HT-29 (cell line): ENCODE results near the gene PRKCA. TPM values are rescaled to one million over a fixed set of nuclear protein-coding genes. Genes with fewer than 3 reads are reported as not detected.

Experiments used
- DNase-seq: peaks from one replicate; pipeline ENCODE4 v3.0.0-alpha.2; 2015; ENCODE audit warnings: low spot score
- total RNA-seq: library from RNA; depleted of rRNA; stranded (reverse); fragments of >200 nt; shearing (Covaris generic); gene quantifications from 2 replicates; pipeline ENCODE4 v1.2.3, GENCODE V29; 2014

The PRKCA gene
- total RNA-seq, 1 experiment from 2014 or later: 7.1 TPM

DNA sequence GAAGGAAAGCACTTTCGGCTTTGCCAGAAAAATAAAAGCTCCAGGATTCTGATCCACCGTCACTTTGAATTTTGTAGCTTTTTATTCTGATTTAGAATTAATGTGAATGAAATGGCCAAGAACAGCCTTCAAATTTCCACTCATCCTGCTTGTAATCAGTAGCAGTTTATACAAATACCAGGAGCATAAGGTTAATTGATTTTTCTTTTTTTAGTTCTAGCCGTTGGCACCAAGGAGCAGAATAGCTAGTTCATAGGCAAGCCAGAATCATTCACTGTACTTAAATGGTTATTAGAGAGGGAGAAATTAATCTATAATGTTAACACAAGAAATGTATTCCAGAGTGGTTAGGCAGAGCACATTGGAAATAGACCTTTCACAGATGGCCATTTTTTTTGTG lies 491.4 kb downstream of the PRKCA start:
- no peak for DNase-seq

DNA sequence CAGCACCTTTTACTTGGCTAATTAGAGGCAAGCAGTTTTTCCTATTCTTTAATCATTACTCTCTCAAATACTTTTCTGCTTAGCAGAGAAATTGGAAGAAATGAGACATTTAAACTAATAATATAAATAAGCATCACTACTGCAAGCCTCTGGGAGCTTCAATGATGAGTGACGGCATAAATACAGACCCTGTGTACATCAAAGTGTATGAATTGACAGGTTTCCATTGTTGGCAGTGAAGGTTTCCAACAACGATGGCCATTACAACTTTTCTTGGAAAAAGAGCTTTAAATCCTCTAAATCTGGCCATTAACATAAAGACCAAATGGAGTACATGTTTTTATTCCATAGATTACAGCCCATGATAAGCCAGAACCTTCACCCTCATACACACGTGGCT lies 493.1 kb downstream of the PRKCA start:
- no peak for DNase-seq

DNA sequence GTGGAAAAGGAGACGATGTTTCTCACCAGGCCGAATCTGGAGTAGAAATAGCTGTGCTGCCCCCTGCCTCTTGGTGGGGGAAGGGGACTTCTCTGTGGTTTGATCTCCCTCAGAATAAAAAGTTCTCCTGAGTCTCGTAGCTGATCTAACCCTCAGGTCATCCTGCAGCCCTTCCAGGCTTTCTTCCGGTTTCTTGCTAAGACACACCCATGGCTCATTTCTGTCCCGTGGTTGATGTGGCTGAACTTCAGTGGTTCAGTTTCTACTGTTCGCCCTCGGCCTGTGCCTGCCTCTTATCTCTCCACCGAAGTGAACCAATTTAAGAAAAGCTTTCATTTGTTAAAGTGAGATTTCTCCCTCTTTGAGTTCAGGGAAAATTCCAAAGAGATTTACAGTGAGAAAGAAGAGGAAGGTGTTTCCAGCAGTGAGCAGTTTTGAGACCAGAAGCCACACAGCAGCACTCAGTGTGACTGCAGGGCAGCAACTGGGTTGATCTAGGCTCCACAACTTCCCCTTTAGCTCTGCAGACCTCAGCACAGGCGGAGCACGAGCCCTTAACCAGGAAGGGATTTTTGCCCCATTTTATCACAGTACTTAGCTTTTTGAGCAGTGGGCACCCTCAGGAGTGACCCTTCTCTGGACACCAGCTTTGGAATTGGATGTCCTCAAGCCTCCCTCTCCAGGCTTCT lies 497.6 kb downstream of the PRKCA start:
- no peak for DNase-seq

DNA sequence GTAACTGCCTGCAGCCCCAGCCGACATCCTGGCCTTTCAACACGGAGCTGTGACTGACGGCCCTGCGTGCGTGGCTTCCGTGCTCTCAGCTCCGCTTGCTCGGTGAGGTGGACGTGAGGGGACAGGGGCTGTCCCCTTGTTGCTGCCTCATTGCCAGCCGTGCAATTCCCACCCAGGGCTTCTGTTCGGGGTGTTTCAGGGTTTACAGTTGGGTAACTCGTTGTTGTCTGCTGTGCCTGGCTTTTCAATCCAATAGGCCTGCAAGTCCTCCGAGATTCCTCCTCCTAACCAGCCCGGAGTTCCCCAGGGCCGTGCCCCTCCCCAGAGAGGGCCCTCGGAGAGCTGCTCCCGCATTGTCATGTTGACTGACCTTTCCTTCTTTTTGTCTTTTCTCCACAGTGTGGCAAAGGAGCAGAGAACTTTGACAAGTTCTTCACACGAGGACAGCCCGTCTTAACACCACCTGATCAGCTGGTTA lies 501.1 kb downstream of the PRKCA start:
- no peak for DNase-seq

DNA sequence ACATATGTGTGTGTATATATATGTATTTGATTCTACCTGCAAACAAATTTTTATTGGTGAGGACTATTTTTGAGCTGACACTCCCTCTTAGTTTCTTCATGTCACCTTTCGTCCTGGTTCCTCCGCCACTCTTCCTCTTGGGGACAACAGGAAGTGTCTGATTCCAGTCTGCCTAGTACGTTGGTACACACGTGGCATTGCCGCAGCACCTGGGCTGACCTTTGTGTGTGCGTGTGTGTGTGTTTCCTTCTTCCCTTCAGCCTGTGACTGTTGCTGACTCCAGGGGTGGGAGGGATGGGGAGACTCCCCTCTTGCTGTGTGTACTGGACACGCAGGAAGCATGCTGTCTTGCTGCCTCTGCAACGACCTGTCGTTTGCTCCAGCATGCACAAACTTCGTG lies 503.2 kb downstream of the PRKCA start:
- DNase-seq: no peak

DNA sequence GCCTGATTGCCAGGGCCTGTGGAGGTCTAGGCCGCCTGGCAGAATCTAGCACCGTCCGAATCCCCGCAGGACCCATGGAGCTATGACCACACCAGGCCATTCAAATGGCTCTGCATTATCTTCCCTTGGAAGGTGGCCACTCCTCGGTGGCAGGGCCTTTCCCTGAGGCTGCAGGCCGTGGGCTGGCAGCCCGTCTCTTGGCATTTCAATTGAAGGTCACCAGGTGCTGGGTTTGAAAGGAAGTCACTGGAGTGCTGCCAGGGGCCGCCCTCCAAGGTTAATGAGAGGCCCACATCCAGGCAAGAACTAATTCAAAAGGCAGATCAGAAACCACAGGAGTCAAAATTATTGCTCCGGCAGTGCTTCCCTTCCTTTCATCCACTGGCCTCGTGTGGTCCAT lies 504.8 kb downstream of the PRKCA start:
- DNase-seq: no peak

DNA sequence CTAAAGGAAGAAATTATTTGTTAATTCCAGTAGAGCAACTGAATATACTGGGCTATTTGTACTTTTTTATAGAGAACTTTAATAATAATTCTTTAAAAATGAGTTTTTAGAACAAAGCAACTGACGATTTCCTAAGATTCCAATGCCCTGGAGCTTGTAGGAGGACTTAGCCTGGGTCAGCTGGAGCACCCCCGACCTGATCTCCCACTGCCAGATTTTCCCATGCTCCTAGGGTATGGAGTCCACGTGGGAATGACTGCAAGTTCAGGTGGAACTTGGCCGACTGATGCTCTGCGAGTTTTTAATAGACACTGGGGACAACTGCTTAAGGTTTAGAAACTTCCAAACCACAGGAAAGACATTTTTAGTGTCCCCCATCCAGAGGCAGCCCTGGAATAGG lies 507.0 kb downstream of the PRKCA start:
- DNase-seq: no peak

DNA sequence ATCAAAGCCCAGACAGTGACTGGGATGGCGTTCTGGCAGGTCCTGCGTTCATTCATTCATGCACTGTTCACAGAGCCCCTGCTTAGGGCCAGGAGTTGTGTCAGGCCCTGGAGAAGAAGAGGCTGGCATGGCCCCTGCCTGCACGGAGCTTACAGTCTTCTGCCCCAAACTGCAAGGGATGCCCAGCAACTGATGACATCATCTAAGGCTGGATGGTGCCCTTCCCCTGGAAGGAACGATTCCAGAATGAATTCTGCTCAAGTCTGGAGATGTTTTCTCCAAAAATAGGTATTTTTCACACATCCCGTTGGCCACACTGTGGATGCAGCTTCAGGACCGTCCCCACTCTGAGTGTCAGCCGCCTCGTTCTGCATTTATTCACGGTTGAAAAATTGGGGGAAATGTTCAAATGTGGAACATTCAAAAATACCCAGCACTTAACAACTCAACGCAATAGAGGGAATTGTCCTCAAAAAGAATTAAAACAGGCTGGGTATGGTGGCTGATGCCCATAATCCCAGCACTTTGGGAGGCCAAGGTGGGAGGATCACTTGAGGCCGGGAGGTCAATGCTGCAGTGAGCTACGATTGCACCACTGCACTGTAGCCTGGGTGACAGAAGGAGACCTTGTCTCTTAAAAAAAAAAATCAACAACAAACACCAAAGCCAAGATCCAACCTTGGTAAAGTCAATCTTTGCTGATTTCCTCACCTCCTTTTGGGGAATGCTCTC lies 508.7 kb downstream of the PRKCA start:
- no peak for DNase-seq

DNA sequence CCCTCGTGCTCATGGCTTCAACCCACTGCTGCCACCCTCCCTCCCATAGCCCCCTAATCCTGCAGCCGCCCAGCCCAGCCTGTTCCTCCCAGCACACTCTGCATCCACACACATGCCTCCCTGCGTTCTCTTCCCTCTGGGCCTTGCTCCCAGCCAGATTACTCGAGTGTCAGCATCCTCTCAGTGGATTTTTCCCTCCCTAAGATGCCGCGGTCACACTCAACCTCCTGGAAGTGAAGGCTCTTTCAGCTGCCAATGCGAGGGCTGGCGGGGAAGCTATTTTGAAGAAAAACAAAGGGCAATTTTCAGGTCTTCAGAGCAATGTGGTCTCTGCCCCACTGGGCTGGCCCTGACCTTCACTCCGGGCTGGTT lies 509.3 kb downstream of the PRKCA start:
- DNase-seq: no peak

DNA sequence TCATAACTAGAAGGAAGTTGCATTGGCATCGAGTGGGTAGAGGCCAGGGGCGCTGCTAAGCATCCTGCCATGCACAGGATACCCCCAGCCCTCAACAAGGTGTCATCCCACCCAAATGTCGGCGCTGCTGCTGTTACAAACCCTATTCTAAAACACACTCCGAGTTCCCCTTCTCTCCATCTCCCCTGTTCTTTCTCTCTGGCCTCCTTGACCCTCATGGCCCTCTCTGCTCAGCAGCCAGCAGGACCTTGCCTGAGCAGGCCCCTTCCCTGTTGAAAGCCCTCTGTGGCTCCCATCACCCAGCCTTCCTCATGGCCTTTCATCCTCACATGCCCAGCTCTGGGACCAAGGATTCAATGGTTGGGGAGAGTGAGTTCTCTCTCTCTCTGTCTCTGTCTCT lies 510.2 kb downstream of the PRKCA start:
- no peak for DNase-seq

DNA sequence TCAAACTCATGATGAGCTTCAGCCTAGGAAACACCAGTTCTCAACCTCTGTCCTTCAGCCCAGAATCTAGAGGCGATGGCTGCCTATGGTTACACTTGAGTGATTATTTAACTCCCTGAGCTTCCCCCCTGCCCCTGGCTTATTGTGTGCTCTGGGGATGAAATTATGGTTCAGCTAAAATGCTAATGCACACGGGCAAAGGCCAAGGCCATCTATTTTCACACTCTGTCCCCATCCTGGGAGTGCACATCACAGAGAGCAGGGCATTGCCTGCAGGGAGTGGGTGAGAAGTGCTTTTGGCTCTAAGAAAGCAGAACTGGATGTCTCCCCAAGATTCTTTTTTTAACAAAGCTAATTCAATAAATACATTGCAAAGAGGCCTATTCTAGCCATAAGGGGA lies 510.9 kb downstream of the PRKCA start:
- no peak for DNase-seq

DNA sequence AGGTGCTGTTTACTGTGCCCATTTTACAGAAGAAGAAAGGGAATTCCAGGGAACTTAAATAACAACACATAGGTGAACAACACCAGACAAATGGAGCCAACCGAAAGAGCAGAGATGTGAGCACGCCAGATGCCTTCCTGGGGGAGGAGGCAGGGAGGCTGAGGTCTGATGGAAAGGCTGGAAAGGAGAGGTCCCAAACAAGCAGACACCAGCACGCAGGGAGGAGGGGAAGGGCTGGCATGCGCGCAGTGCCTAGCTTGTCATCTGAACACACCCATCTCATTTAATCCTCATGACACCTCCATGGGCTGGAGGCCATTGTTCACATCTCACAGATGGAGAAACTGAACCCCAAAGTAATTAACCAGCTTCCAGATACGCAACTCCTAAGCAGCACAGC lies 511.6 kb downstream of the PRKCA start:
- DNase-seq: no peak

DNA sequence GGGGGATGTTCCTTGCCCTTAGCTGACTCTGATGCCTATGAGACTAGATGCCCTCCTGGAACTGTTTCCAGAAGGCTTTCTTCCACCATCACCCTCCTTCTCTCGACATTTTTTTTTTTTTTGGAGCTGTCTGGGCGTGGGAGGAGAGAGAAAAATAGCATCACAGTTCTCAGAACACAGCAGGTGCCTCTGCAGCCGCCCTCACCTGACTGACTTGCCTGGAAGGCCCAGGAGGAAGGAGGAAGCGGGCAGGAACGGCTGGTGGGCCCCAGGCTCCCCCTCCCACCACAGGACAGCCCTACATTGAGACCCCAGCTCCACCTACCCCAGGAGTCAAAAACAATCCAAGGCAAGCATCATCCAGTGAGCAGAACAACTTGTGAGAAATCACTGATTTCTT lies 512.2 kb downstream of the PRKCA start:
- DNase-seq: no peak

DNA sequence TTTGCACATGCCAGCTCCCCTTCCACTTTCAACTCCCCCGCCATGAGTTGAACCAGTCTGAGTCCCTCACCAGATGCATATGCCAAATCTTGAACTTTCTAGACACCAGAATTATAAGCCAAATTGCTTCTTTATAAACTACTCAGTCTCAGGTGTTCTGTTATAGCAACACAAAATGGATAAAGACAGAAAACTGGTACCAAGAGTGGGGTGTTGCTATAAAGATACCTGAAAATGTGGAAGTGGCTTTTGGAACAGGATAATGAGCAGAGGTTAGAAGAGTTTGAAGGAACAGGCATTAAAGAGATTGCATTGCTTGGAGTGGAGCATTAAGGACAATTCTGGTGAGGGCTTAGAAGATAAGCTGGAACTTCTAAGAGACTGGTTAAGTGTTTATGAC lies 515.3 kb downstream of the PRKCA start:
- DNase-seq: no peak

DNA sequence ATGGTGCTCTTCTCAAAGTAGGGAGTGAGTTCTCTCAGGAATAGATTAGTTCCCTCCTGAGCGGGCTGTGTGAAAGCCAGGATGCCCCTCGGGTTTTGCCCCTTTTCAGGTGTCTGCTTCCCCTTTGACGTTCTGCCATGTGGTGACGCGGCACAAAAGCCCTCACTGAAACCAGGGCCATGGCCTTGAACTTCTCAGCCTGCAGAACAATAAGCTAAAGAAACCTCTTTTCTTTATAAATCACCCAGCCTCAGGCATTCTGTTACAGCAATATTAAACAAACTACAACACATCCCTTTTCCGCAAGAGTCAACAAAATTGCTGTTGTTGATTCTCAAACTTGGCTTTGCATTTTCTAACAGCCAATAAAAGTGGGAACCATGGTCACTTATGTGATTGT lies 517.1 kb downstream of the PRKCA start:
- no peak for DNase-seq

DNA sequence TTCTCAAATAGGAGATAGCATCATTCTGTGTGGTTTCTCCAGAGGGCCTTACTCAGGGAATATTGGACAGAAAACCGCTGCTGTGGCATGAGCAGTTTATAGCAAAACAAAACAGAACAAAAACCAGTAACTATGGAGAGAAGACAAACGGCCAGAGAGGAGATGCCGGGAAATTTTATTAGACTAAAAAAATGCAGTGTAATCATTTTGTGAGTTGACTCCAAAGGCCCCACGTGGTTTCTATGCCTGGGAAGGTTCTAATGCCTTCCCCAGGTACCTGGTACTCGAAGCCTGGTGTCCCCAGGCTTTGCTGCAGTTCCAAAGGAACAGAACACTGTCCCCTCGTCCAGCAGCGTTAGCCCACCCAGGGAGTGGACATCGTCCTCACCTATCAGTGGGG lies 519.6 kb downstream of the PRKCA start:
- no peak for DNase-seq

DNA sequence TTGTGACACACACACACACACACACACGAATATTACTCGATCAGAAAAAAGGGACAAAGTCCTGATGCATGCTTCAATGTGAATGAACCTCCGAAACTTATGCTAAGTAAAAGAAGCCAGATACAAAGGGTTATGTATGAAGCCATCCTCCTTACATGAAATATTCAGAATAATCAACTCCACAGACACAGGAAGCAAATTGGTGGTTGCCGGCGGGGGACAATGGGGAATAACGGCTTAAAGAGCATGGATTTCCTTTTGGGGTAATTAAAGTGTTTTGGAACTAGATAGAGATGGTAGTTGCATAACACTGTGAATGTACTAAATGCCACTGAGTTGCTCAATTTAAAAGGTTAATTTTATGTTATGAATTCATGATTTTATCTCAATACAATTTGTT lies 524.4 kb downstream of the PRKCA start:
- no peak for DNase-seq

DNA sequence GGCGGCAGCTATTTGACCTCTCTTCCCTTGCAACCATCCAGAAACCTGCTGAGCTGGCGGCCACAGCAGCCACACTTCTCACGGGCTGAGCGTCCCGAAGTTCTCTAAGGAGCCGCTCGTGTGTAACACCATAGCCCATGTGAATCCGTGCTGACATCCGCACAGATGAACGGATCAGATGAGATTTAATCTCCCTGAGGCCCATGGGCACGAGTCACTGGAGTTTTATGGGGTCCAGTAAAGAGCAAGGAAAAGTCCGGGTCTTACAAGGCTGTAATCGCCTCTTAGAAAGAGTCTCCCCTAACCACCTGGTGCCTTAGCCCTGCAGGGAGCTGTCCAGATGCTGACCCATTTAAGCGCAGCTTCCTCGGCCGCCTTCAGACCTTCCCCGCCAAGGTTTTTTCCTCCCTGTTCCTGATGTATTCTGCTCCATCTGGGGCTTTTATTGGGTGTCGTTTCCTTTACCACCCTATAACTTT lies 527.0 kb downstream of the PRKCA start:
- peak; percentile 47 for DNase-seq

DNA sequence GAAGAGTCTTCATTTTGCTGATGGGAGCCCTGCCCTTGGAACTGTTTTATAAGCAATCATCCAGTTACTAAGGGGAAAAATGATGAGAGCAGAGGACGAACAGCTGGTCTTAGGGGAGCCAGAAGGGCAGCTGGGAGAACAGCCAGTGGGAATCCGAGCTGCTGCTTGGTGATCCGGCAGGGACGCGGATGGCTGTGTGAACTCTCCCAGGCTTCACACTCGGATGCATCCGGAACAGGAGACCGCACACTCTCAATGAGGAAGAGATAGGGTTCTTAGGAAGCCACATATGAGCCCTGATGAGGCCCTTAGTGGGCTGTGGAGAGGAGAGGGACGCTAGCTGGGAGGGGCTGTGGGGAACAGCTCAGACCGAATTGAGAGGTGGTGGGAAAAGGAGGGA lies 527.5 kb downstream of the PRKCA start:
- no peak for DNase-seq

DNA sequence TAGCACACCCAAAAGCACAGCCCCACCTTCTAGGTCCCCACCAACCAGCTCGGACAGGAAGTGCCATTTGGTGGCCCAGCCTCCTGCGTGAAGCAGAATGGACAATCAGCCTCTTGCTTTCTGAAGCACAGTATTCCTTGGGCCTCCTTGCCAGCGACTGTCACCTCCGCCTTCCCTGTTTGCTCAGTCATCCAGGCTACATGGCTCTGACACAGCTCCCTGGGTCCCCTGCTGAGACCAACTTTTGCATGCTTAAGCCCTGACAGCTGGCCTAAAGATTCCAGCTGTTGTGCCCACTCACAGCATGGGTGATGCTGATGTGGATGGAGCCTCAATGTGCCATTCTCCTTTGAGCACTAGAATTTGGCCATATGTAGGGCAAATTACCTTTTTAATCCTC lies 528.0 kb downstream of the PRKCA start:
- no peak for DNase-seq

DNA sequence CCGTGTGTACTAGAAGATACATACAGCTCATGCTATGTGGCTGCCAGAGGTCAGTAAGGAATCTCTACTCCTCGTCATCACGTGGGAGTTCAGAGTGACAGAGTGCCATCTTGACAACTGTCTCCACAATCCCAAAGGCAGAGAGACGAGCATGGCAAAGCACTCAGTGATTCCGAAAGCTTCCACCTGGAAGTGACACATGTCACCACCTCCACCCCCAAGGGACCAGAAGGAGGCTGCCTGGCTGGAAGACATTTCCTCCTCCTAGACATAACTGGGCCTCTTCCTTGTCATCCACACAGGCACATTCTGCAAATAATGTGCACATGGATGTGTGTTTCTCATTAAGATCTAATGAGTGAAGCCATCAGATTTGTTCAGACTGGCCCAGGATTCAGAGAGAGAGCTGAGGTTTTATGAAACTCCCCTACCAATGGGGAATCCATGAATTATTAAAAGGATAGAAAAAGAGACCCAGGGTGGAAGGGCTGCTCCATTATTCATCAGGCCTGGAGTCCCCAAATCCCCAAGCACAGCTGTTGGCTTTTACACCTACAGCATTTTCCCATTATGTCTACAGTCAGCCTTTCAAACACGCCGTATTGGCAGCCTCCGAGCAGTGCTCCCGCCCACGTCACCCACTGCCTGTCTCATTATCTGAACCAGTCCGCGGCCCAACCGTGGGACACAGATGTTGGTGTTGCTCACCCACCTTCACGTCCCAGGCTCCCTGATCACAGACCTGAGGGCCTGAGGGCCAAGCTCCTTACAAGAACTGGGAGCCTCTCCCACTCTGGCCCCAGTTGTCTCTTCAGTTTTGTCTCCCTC lies 529.2 kb downstream of the PRKCA start:
- DNase-seq: no peak

DNA sequence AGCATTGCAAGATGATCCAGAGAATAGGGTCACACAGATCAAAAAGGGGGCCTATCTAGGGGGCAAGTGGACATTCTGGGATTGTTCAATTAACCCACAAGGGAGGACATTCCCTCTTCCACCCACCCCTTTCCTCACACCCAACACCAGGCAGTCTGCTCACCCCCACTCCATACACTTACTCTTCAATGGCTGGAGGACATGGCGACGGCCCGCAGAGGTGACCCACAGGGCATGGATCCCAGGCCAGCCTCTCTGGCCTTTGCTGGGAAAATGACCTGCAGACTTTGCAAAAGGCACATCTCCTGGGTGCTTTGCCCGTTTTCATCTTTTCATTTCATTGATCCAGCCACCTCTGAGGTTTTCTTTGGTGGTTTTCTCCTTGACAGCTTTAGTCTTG lies 530.8 kb downstream of the PRKCA start:
- DNase-seq: no peak
